H1 (cell line): ENCODE results near the gene ATP6AP1. TPM values are rescaled to one million over a fixed set of nuclear protein-coding genes. Genes with fewer than 3 reads are reported as not detected.

Experiments
- CTCF ChIA-PET: fragments of 300-600 bp; sonication (Branson Sonifier 250); formaldehyde crosslinking; loops from one replicate; lab custom pipeline; 2021; ENCODE audit not compliant: partially characterized antibody; lab: Charles Lee
- POLR2A ChIA-PET: fragments of 300-600 bp; sonication (Branson Sonifier 250); formaldehyde crosslinking; loops from one replicate; lab custom pipeline; 2021; ENCODE audit warnings: inconsistent platforms; ENCODE audit not compliant: partially characterized antibody; lab: Charles Lee
- DNase-seq, 2 experiments: peaks; one replicate each; pipeline versions ENCODE4 v3.0.0 to v3.0.0-alpha.2; 2010 to 2022; ENCODE audit warnings: low spot score in 2 of 2, low read depth in 1 of 2, mixed read lengths in 1 of 2
- FAIRE-seq: peaks from 2 replicates; lab custom pipeline; 2011; peaks lifted over from hg19 to GRCh38; lab: Jason Lieb, UNC
- H2AFZ ChIP-seq: 2 replicates; pipeline ENCODE4 v1.8.1; 2012; ENCODE audit warnings: low read length, inconsistent platforms
- H2AK5ac ChIP-seq: 2 replicates; pipeline ENCODE4 v1.6.1; 2013; ENCODE audit warnings: low read depth, low read length
- H2BK120ac ChIP-seq: replicated peaks from 2 replicates; pipeline ENCODE3; 2013; ENCODE audit warnings: low read depth, low read length, inconsistent platforms
- H2BK12ac ChIP-seq: 2 replicates; pipeline ENCODE4 v1.6.1; 2013; ENCODE audit warnings: low read depth, low read length
- H2BK15ac ChIP-seq: 2 replicates; pipeline ENCODE4 v1.6.1; 2013; ENCODE audit warnings: low read length
- H2BK20ac ChIP-seq: 2 replicates; pipeline ENCODE4 v1.6.1; 2013; ENCODE audit warnings: low read length
- H2BK5ac ChIP-seq: 2 replicates; pipeline ENCODE4 v1.6.1; 2013; ENCODE audit warnings: low read depth, low read length
- H3K14ac ChIP-seq: 2 replicates; pipeline ENCODE4 v1.6.1; 2013; ENCODE audit warnings: inconsistent platforms; ENCODE audit not compliant: insufficient read length
- H3K18ac ChIP-seq: 2 replicates; pipeline ENCODE4 v1.6.1; 2013; ENCODE audit warnings: low read length; ENCODE audit errors: extremely low read depth
- H3K23ac ChIP-seq: 2 replicates; pipeline ENCODE4 v1.6.1; 2013; ENCODE audit warnings: inconsistent platforms; ENCODE audit not compliant: insufficient read length
- H3K23me2 ChIP-seq: 2 replicates; pipeline ENCODE4 v1.6.1; 2013; ENCODE audit warnings: low read depth, low read length
- H3K27ac ChIP-seq: 2 replicates; pipeline ENCODE4 v1.6.1; 2011; ENCODE audit warnings: low read depth, low read length, inconsistent platforms
- H3K27me3 ChIP-seq, 4 experiments: replicated peaks in 1 of 4; 1 replicate in 1 of 4; 2 replicates in 3 of 4; pipeline versions ENCODE4 v1.6.1 to v1.8.1; 2011 to 2013; ENCODE audit warnings: low read length in 3 of 4, mild to moderate bottlenecking in 3 of 4, inconsistent platforms in 2 of 4, mixed read lengths in 2 of 4, moderate library complexity in 1 of 4; ENCODE audit not compliant: control insufficient read depth in 3 of 4, insufficient read depth in 3 of 4; ENCODE audit errors: extremely low read depth in 1 of 4
- H3K36me3 ChIP-seq, 4 experiments: 2 replicates each; pipeline versions ENCODE4 v1.6.1 to v1.8.1; 2011 to 2013; ENCODE audit warnings: mild to moderate bottlenecking in 4 of 4, low read length in 3 of 4, moderate library complexity in 2 of 4, control low read depth in 1 of 4, inconsistent platforms in 1 of 4; ENCODE audit not compliant: insufficient read depth in 4 of 4, control insufficient read depth in 2 of 4
- H3K4ac ChIP-seq: replicated peaks from 2 replicates; pipeline ENCODE3; 2013; ENCODE audit warnings: low read length, low read depth, mixed read lengths, inconsistent platforms; ENCODE audit not compliant: insufficient read length
- H3K4me1 ChIP-seq, 4 experiments: replicated peaks in 1 of 4; 1 replicate in 1 of 4; 2 replicates in 3 of 4; pipeline versions ENCODE4 v1.6.1 to v1.8.1; 2011 to 2013; ENCODE audit warnings: low read length in 3 of 4, inconsistent platforms in 2 of 4, mixed read lengths in 1 of 4; ENCODE audit not compliant: insufficient read depth in 4 of 4, control insufficient read depth in 3 of 4
- H3K4me2 ChIP-seq, 2 experiments: 2 replicates each; pipeline versions ENCODE4 v1.6.1 to v1.8.1; 2011 to 2013; ENCODE audit warnings: low read depth in 2 of 2, low read length in 2 of 2, control low read depth in 1 of 2, inconsistent platforms in 1 of 2, mild to moderate bottlenecking in 1 of 2; ENCODE audit not compliant: insufficient read depth in 1 of 2
- H3K4me3 ChIP-seq, 4 experiments: fragments of 200-600, 300-600 bp in 1 of 4; sonication (generic), shearing (Covaris generic), sonication (Bioruptor Twin) in 1 of 4; 2 replicates each; pipeline versions ENCODE4 v1.5.1 to v1.8.1; 2011 to 2016; ENCODE audit warnings: low read length in 4 of 4, low read depth in 3 of 4, control low read depth in 2 of 4, inconsistent platforms in 2 of 4, mild to moderate bottlenecking in 2 of 4, mixed read lengths in 1 of 4, moderate library complexity in 1 of 4; ENCODE audit not compliant: insufficient read depth in 2 of 4; ENCODE audit errors: extremely low read depth in 1 of 4
- H3K56ac ChIP-seq: replicated peaks from 2 replicates; pipeline ENCODE3; 2013; ENCODE audit warnings: low read depth, mild to moderate bottlenecking, mixed read lengths, low read length, inconsistent platforms; ENCODE audit not compliant: insufficient read length
- H3K79me1 ChIP-seq: 2 replicates; pipeline ENCODE4 v1.6.1; 2013; ENCODE audit warnings: low read depth, low read length, control low read depth
- H3K79me2 ChIP-seq, 2 experiments: 2 replicates each; pipeline versions ENCODE4 v1.6.1 to v1.8.1; 2012 to 2013; ENCODE audit warnings: low read length in 2 of 2, mild to moderate bottlenecking in 2 of 2, inconsistent platforms in 1 of 2; ENCODE audit not compliant: insufficient read depth in 2 of 2, control insufficient read depth in 1 of 2
- H3K9ac ChIP-seq, 4 experiments: replicated peaks in 1 of 4; 1 replicate in 1 of 4; 2 replicates in 3 of 4; pipeline versions ENCODE4 v1.6.1 to v1.8.1; 2011 to 2013; ENCODE audit warnings: low read depth in 3 of 4, low read length in 3 of 4, control low read depth in 2 of 4, mild to moderate bottlenecking in 2 of 4, moderate library complexity in 2 of 4, inconsistent platforms in 1 of 4; ENCODE audit errors: extremely low read depth in 1 of 4
- H3K9me3 ChIP-seq, 2 experiments: 2 replicates each; pipeline versions ENCODE4 v1.6.1 to v1.8.1; 2012 to 2013; ENCODE audit warnings: mild to moderate bottlenecking in 2 of 2, moderate library complexity in 2 of 2, control low read depth in 1 of 2, inconsistent platforms in 1 of 2, low read depth in 1 of 2, low read length in 1 of 2, mixed read lengths in 1 of 2; ENCODE audit not compliant: insufficient read depth in 2 of 2
- H4K20me1 ChIP-seq, 2 experiments: replicated peaks in 1 of 2; 2 replicates each; pipeline versions ENCODE3 to v1.8.1; 2011 to 2013; ENCODE audit warnings: inconsistent platforms in 2 of 2, low read length in 2 of 2, mild to moderate bottlenecking in 1 of 2; ENCODE audit not compliant: insufficient read depth in 2 of 2, control insufficient read depth in 1 of 2
- H4K5ac ChIP-seq: 2 replicates; pipeline ENCODE4 v1.6.1; 2013; ENCODE audit warnings: low read length, low read depth, mixed read lengths, inconsistent platforms; ENCODE audit not compliant: insufficient read length
- H4K8ac ChIP-seq: 2 replicates; pipeline ENCODE4 v1.8.0; 2013; ENCODE audit warnings: mild to moderate bottlenecking, moderate library complexity, low read length, inconsistent platforms; ENCODE audit not compliant: insufficient read depth; ENCODE audit errors: extremely low read depth
- H4K91ac ChIP-seq: replicated peaks from 2 replicates; pipeline ENCODE3; 2013; ENCODE audit warnings: low read length, mixed read lengths, inconsistent platforms; ENCODE audit not compliant: insufficient read length
- BACH1 ChIP-seq: IDR thresholded peaks from 2 replicates; pipeline ENCODE4 v1.6.1; 2012; ENCODE audit warnings: low read length, improper control_type of control experiment
- CBX8 ChIP-seq: fragments of 300-800, 300-1000 bp; sonication (generic); IDR thresholded peaks from 2 replicates; pipeline ENCODE4 v1.7.1; 2016; ENCODE audit warnings: low read depth, low read length, borderline replicate concordance
- CHD2 ChIP-seq: IDR thresholded peaks from 2 replicates; pipeline ENCODE4 v1.6.1; 2012; ENCODE audit warnings: low read length, improper control_type of control experiment
- FOSL1 ChIP-seq: IDR thresholded peaks from 2 replicates; pipeline ENCODE4 v1.6.1; 2011; ENCODE audit warnings: mild to moderate bottlenecking, low read depth, low read length, moderate library complexity; ENCODE audit not compliant: insufficient read depth
- NANOG ChIP-seq: IDR thresholded peaks from 2 replicates; pipeline ENCODE4 v1.6.1; 2011; ENCODE audit warnings: low read length, low read depth, mild to moderate bottlenecking, inconsistent platforms; ENCODE audit not compliant: insufficient read depth, poor library complexity, severe bottlenecking
- RNF2 ChIP-seq: fragments of 200-900, 300-1000 bp; sonication (generic); IDR thresholded peaks from 2 replicates; pipeline ENCODE4 v1.7.1; 2016; ENCODE audit warnings: borderline replicate concordance, low read depth, mild to moderate bottlenecking, antibody characterized with exemption, low read length; ENCODE audit not compliant: poor library complexity, severe bottlenecking; ENCODE audit errors: missing control alignments
- RXRA ChIP-seq: IDR thresholded peaks from 2 replicates; pipeline ENCODE4 v1.6.1; 2011; ENCODE audit warnings: low read depth, mild to moderate bottlenecking, low read length, moderate library complexity; ENCODE audit not compliant: insufficient read depth
- SRF ChIP-seq: IDR thresholded peaks from 2 replicates; pipeline ENCODE4 v1.6.1; 2011; ENCODE audit warnings: mild to moderate bottlenecking, low read depth, low read length, moderate library complexity
- TAF1 ChIP-seq: IDR thresholded peaks from 2 replicates; pipeline ENCODE4 v1.6.1; 2011; ENCODE audit warnings: mild to moderate bottlenecking, low read depth, low read length
- TBP ChIP-seq: IDR thresholded peaks from 2 replicates; pipeline ENCODE4 v1.6.1; 2011; ENCODE audit warnings: low read depth, low read length, improper control_type of control experiment
- TEAD4 ChIP-seq: IDR thresholded peaks from 2 replicates; pipeline ENCODE4 v1.6.1; 2012; ENCODE audit warnings: low read depth, low read length, inconsistent platforms, mixed read lengths
- ZNF274 ChIP-seq: IDR thresholded peaks from 2 replicates; pipeline ENCODE4 v1.7.0; 2012; ENCODE audit warnings: low read length, borderline replicate concordance; ENCODE audit errors: extremely low read depth
- WGBS, 2 experiments: shearing (Covaris generic) in 1 of 2; methylation state at CpG; one replicate each; pipeline versions ENCODE4 v1.1.6 to v1.1.7; 2013 to 2015; ENCODE audit warnings: low lambda C conversion rate in 2 of 2, mixed read lengths in 2 of 2, inconsistent platforms in 1 of 2, low coverage in 1 of 2, missing lambda C conversion rate in 1 of 2; ENCODE audit not compliant: insufficient replicate concordance in 2 of 2, insufficient coverage in 1 of 2, insufficient read length in 1 of 2; ENCODE audit errors: extremely low coverage in 1 of 2, missing lambda C conversion rate in 1 of 2; 5-methylcytosine and 5-hydroxymethylcytosine counted together
- polyA plus RNA-seq, 7 experiments: library from polyadenylated mRNA; depleted of rRNA in 3 of 7; stranded (reverse) in 5 of 7; unstranded in 2 of 7; fragments of >200 nt in 5 of 7; fragments of 200-250 nt in 2 of 7; gene quantifications; 1 replicate in 5 of 7; 2 replicates in 1 of 7; 4 replicates in 1 of 7; pipeline versions ENCODE4 v1.2.1 to v1.2.3, GENCODE V29; 2011 to 2013; ENCODE audit warnings: missing spikeins in 2 of 7, mixed read lengths in 2 of 7
- total RNA-seq: library from RNA; stranded (reverse); fragmentation: NEBNext Ultra II Directional; extraction: Animal tissue kit (Norgen Biotek cat#: 25700); gene quantifications from 2 replicates; pipeline ENCODE4 v1.2.1, GENCODE V29; 2021

The ATP6AP1 gene
- total and polyA plus RNA-seq, 2 of the 8 experiments (the other 6 are each of a cell fraction or from before 2014, with no cell fraction given), result 44.6 to 80.8 TPM

- ChIA-PET POLR2A (interaction anchor here (1.0 to 2.6 kb wide), 2 partner anchors 12 to 90 kb away, joined by 3 to 9 read pairs; no protein-coding TSS in a partner anchor), CTCF (no interaction called here)
- no peak within 1 kb of the TSS for H2BK5ac ChIP-seq
- no peak within 1 kb of the TSS for H3K56ac ChIP-seq
- no peak within 1 kb of the TSS for H2BK15ac ChIP-seq
- 3% methylated on average over 12 of the region's 93 CpGs; no CpG with 5 or more reads in 1 of the 2 experiments for WGBS, 2 experiments
- no peaks in the 10 kb centered on the region for H3K27me3 ChIP-seq
- H2BK12ac ChIP-seq, result no peak within 1 kb of the TSS
- peak within 1 kb of the TSS; percentile 68 to 89 for H3K4me2 ChIP-seq
- H3K4me1 ChIP-seq, result peaks cover 0 to 6% (median 4%) of the 10 kb centered on the region in 4 experiments; a peak in 6 of 7 replicates
- peak within 1 kb of the TSS; percentile 67; the same call in 1 of the 2 replicates for H3K27ac ChIP-seq
- H2AK5ac ChIP-seq, result no peak within 1 kb of the TSS
- H3K23me2 ChIP-seq, result peaks cover 2% of the 10 kb centered on the region; the same call in 1 of the 2 replicates
- FAIRE-seq, result no peak
- H3K14ac ChIP-seq, result no peak within 1 kb of the TSS
- H2AFZ ChIP-seq, result no peak within 1 kb of the TSS
- H3K79me2 ChIP-seq, result peaks cover 0 to 17% of the 10 kb centered on the region in 2 experiments; a peak in 2 of 4 replicates
- H2BK120ac ChIP-seq, result no peak within 1 kb of the TSS
- peak within 1 kb of the TSS; percentile 62; the same call in 1 of the 2 replicates for H3K18ac ChIP-seq
- DNase-seq, result peak in 1 of 2 experiments; percentile 56
- no peak within 1 kb of the TSS for H3K4ac ChIP-seq
- H4K91ac ChIP-seq, result no peak within 1 kb of the TSS
- H3K9me3 ChIP-seq, result no peaks in the 10 kb centered on the region
- no peak within 1 kb of the TSS for H3K23ac ChIP-seq
- H3K79me1 ChIP-seq, result no peaks in the 10 kb centered on the region
- peak within 1 kb of the TSS; percentile 51; the same call in 1 of the 2 replicates for H4K8ac ChIP-seq
- peak within 1 kb of the TSS; percentile 76 for H4K5ac ChIP-seq
- peak within 1 kb of the TSS; percentile 56 to 86 (median 66) for H3K4me3 ChIP-seq
- H2BK20ac ChIP-seq, result no peak within 1 kb of the TSS
- H3K9ac ChIP-seq, result peak within 1 kb of the TSS; percentile 29 to 69 (median 59)
- peaks cover 0 to 13% of the 10 kb centered on the region in 2 experiments for H4K20me1 ChIP-seq
- H3K36me3 ChIP-seq, result peaks cover 0 to 32% (median 16%) of the 10 kb centered on the region in 4 experiments; a peak in 6 of 8 replicates
- TF ChIP-seq RXRA (no peak), RNF2 (no peak), BACH1 (no peak), TAF1 (peak; percentile 50; the same call in 1 of the 2 replicates), CBX8 (no peak), TEAD4 (no peak), NANOG (no peak), SRF (no peak), FOSL1 (no peak), ZNF274 (no peak), CHD2 (0 out of 2 replicates have a peak, but pooled peaks have one; percentile 34), TBP (no peak)
Observed at GRCh38 chrX:154436983-154437752, 8.7 kb downstream of the ATP6AP1 start, which contains the start of gene GDI1. Gene GDI1 (plus strand): TSS chrX:154437154. CDS start chrX:154437255, 101 bp downstream.
